Kidney (tissue), 14 donors: Measurements from ENCODE around the gene CDK19. TPM values are rescaled to one million over a fixed set of nuclear protein-coding genes. Genes with fewer than 3 reads are reported as not detected.

Experiments used
- DNase-seq, 5 donors: peaks; one replicate each; pipeline ENCODE4 v3.0.0-alpha.2; 2013 to 2020
- FAIRE-seq: peaks from 2 replicates; lab custom pipeline; 2012; peaks lifted over from hg19 to GRCh38; lab: Jason Lieb, UNC
- H3K27ac ChIP-seq, 2 donors: one replicate each; pipeline ENCODE4 v1.7.0; 2013; ENCODE audit warnings: low read depth in 2 of 2, low read length in 2 of 2, inconsistent platforms in 1 of 2
- H3K27me3 ChIP-seq: one replicate; pipeline ENCODE4 v1.7.1; 2013; ENCODE audit warnings: low read length, inconsistent platforms; ENCODE audit not compliant: control insufficient read depth, insufficient read depth
- H3K36me3 ChIP-seq, 3 donors: one replicate each; pipeline versions ENCODE4 v1.7.0 to v1.7.1; 2013; ENCODE audit warnings: low read length in 3 of 3, control low read depth in 1 of 3, inconsistent platforms in 1 of 3; ENCODE audit not compliant: insufficient read depth in 3 of 3, control insufficient read depth in 2 of 3
- H3K4me1 ChIP-seq, 3 donors: one replicate each; pipeline versions ENCODE4 v1.7.0 to v1.7.1; 2013; ENCODE audit warnings: low read length in 3 of 3, inconsistent platforms in 1 of 3, low read depth in 1 of 3; ENCODE audit not compliant: control insufficient read depth in 2 of 3, insufficient read depth in 2 of 3
- H3K4me3 ChIP-seq, 3 donors: one replicate each; pipeline versions ENCODE4 v1.7.0 to v1.8.1; 2013; ENCODE audit warnings: low read length in 3 of 3, control low read depth in 1 of 3, inconsistent platforms in 1 of 3
- H3K9ac ChIP-seq, 3 donors: one replicate each; pipeline versions ENCODE4 v1.7.0 to v1.7.1; 2013; ENCODE audit warnings: low read length in 3 of 3, control low read depth in 1 of 3, inconsistent platforms in 1 of 3
- H3K9me3 ChIP-seq, 3 donors: one replicate each; pipeline versions ENCODE4 v1.7.0 to v1.7.1; 2013; ENCODE audit warnings: low read length in 3 of 3, control low read depth in 1 of 3, inconsistent platforms in 1 of 3; ENCODE audit not compliant: control insufficient read depth in 2 of 3, insufficient read depth in 1 of 3
- intact Hi-C: fragments of 100-400 bp; cut with DNase I; formaldehyde crosslinking; loops from one replicate; pipeline ENCODE4 v1.11.1; 2022
- polyA plus RNA-seq: library from polyadenylated mRNA; stranded (reverse); fragments of 350-450 nt; fragmentation: Illumina TruSeq; extraction: RNeasy Lipid Tissue Mini Kit (QIAGEN cat#74804); gene quantifications from one replicate; pipeline ENCODE4 v1.2.3, GENCODE V29; 2014; ENCODE audit warnings: low read depth, low replicate concordance; ENCODE audit not compliant: insufficient read depth
- total RNA-seq: library from RNA; stranded (reverse); fragmentation: NEBNext Ultra II Directional; extraction: Animal tissue kit (Norgen Biotek cat#: 25700); gene quantifications from one replicate; pipeline ENCODE4 v1.2.1, GENCODE V29; 2021
- TF ChIP-seq, protein P1 (sequence below): IDR thresholded peaks from 3 replicates; pipeline ENCODE4 v1.5.1; 2012; ENCODE audit warnings: mild to moderate bottlenecking, moderate library complexity, borderline replicate concordance; ENCODE audit not compliant: insufficient read depth; ENCODE audit errors: extremely low read depth
- donor health status: control.
- donor health status: control.
- donor health status: control.
- donor health status: control.
- donor health status: control.
- donor health status: DM: yes; HTN: yes; CAD: no.
- donor health status: Normal renal cell carcinoma (clear cell type).

CDK19 gene
- total and polyA plus RNA-seq, 2 donors from 2014 or later, result 4.9 to 20.4 TPM

GRCh38 chr6:110826236-110827129 is 11.2 kb upstream of the CDK19 start:
- DNase-seq, result peak in 1 of 5 donors; percentile 19
- Histone ChIP-seq H3K4me3 (no peak overlapping the region), H3K27ac (no peak overlapping the region), H3K9me3 (no peaks in the 10 kb centered on the region), H3K9ac (no peak overlapping the region), H3K4me1 (no peaks in the 10 kb centered on the region), H3K27me3 (no peaks in the 10 kb centered on the region), H3K36me3 (no peaks in the 10 kb centered on the region)
- FAIRE-seq, result no peak
- TF ChIP-seq, protein P1, sequence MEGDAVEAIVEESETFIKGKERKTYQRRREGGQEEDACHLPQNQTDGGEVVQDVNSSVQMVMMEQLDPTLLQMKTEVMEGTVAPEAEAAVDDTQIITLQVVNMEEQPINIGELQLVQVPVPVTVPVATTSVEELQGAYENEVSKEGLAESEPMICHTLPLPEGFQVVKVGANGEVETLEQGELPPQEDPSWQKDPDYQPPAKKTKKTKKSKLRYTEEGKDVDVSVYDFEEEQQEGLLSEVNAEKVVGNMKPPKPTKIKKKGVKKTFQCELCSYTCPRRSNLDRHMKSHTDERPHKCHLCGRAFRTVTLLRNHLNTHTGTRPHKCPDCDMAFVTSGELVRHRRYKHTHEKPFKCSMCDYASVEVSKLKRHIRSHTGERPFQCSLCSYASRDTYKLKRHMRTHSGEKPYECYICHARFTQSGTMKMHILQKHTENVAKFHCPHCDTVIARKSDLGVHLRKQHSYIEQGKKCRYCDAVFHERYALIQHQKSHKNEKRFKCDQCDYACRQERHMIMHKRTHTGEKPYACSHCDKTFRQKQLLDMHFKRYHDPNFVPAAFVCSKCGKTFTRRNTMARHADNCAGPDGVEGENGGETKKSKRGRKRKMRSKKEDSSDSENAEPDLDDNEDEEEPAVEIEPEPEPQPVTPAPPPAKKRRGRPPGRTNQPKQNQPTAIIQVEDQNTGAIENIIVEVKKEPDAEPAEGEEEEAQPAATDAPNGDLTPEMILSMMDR, result no peak
- intact Hi-C loops, result no loop called here

DNA sequence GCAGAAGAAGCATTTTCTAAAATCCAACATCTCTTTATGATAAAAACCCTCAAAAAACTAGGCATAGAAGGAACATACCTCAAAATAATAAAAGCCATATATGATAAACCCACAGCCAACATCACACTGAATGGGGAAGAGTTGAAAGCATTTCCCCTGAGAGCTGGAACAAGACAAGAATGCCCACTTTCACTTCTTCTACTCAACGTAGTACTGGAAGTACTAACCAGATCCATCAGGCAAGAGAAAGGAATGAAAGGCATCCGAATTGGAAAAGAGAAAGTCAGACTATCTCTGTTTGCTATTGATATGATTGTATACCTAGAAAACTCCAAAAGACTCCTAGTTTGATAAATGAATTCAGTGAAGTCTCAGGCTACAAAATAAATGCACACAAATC is 7.9 kb upstream of the CDK19 start:
- no peak for FAIRE-seq

DNA sequence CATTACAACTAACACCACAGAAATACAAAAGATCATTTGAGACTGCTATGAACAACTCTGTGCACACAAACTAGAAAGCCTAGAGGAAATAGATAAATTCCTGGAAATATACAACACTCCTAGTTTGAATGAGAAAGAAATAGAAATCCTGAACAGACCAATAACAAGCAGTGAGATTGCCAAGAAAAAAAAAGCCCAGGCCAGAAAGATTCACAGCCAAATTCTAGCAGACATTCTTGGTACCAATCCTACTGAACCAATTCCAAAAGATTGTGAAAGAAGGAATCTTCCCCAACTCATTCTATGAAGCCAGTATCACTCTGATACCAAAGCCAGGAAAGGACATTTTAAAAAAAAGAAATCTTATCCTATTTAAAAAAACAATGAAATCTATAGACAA is 7.0 kb upstream of the CDK19 start:
- Histone ChIP-seq H3K4me1 (no peaks in the 10 kb centered on the region), H3K4me3 (no peak overlapping the region), H3K9ac (no peak overlapping the region), H3K27me3 (no peaks in the 10 kb centered on the region), H3K9me3 (no peaks in the 10 kb centered on the region), H3K36me3 (no peaks in the 10 kb centered on the region), H3K27ac (no peak overlapping the region)
- FAIRE-seq, result no peak
- no peak for DNase-seq
- TF ChIP-seq, protein P1, result no peak
- intact Hi-C loops, result no loop called here

More for the DNA sequence above, 7.9 kb upstream of the CDK19 start:
- no peaks in the 10 kb centered on the region for H3K27me3 ChIP-seq
- H3K36me3 ChIP-seq, result no peaks in the 10 kb centered on the region
- TF ChIP-seq, protein P1, result no peak
- no peaks in the 10 kb centered on the region for H3K9me3 ChIP-seq
- intact Hi-C loops, result no loop called here
- no peaks in the 10 kb centered on the region for H3K4me1 ChIP-seq
- no peak overlapping the region for H3K9ac ChIP-seq
- H3K27ac ChIP-seq, result no peak overlapping the region
- no peak for DNase-seq
- no peak overlapping the region for H3K4me3 ChIP-seq
